NCI-H82 (cell line): ENCODE results near the gene GRK5.
"Not testable (repeated sequence)": the region's sequence is repeated elsewhere in the genome, so short reads cannot be mapped to it uniquely, and the experiment has no call there.

Experiments
- DNase-seq: peaks from one replicate; lab custom pipeline; 2025; lab: John Stamatoyannopoulos, UW

GRK5 gene

GRCh38 chr10:119457966-119458766 is 250.8 kb downstream of the GRK5 start:
- DNase-seq, result no peak

- no peak for DNase-seq
Measured at GRCh38 chr10:119459681-119460340, 252.4 kb downstream of the GRK5 start.

- no peak for DNase-seq
Measured at GRCh38 chr10:119460369-119461195, 253.2 kb downstream of the GRK5 start.

- no peak for DNase-seq
Measured at GRCh38 chr10:119461380-119461779, 254.0 kb downstream of the GRK5 start.

- DNase-seq, result no peak
Measured at GRCh38 chr10:119461923-119462322, 254.6 kb downstream of the GRK5 start.

- DNase-seq, result no peak
Measured at GRCh38 chr10:119462773-119463172, 255.4 kb downstream of the GRK5 start.

GRCh38 chr10:119463195-119463594 is 255.8 kb downstream of the GRK5 start:
- not testable (repeated sequence) for DNase-seq

- DNase-seq, result no peak
Measured at GRCh38 chr10:119465085-119465484, 257.7 kb downstream of the GRK5 start.

- no peak for DNase-seq
Measured at GRCh38 chr10:119466076-119466475, 258.7 kb downstream of the GRK5 start.

- DNase-seq, result no peak
Measured at GRCh38 chr10:119466655-119467054, 259.3 kb downstream of the GRK5 start.

- DNase-seq, result no peak
Measured at GRCh38 chr10:119468542-119469324, 261.4 kb downstream of the GRK5 start.

GRCh38 chr10:119469325-119469707 is 261.9 kb downstream of the GRK5 start:
- DNase-seq, result no peak

- DNase-seq, result no peak
Measured at GRCh38 chr10:119469846-119470245, 262.5 kb downstream of the GRK5 start.

GRCh38 chr10:119470920-119471702 is 263.7 kb downstream of the GRK5 start:
- DNase-seq, result no peak

GRCh38 chr10:119473771-119474170 is 266.4 kb downstream of the GRK5 start:
- DNase-seq, result no peak

GRCh38 chr10:119474606-119475005 is 267.2 kb downstream of the GRK5 start:
- DNase-seq, result no peak

- DNase-seq, result no peak
Measured at GRCh38 chr10:119477444-119477843, 270.1 kb downstream of the GRK5 start.

- no peak for DNase-seq
Measured at GRCh38 chr10:119478111-119478802, 270.9 kb downstream of the GRK5 start.

GRCh38 chr10:119478811-119479341 is 271.5 kb downstream of the GRK5 start:
- DNase-seq, result no peak

- no peak for DNase-seq
Measured at GRCh38 chr10:119479532-119479931, 272.2 kb downstream of the GRK5 start.
